ENCODE measurements around the gene OAS2. TPM values are rescaled to one million over a fixed set of nuclear protein-coding genes. Genes with fewer than 3 reads are reported as not detected.

Gene OAS2
- total RNA-seq, 3 donors from 2014 or later (not counting 1 experiment from before 2014, with no cell fraction given) = 29.0 to 56.3 (median 48.2) TPM

- no peaks in the 10 kb centered on the region for H3K27me3 Mint-ChIP-seq (ENCODE audit: low read depth in 2 of 2)
- H3K27ac Mint-ChIP-seq = no peak overlapping the region
- Histone ChIP-seq H3K4me3 (ENCODE audit: low read length) (no peak overlapping the region), H3K36me3 (ENCODE audit: control insufficient read depth, insufficient read depth, low read length) (peaks cover 48% of the 10 kb centered on the region), H3K27ac (ENCODE audit: low read length) (no peak overlapping the region), H3K27me3 (ENCODE audit: control insufficient read depth, insufficient read depth, low read length) (no peaks in the 10 kb centered on the region), H3K9me3 (ENCODE audit: control insufficient read depth, insufficient read depth, low read length) (no peaks in the 10 kb centered on the region), H3K4me1 (ENCODE audit: control insufficient read depth, insufficient read depth, low read length) (no peaks in the 10 kb centered on the region)
- TF ChIP-seq CTCF (IDR thresholded peaks at IDR 0.05) = no peak
- no peak overlapping the region for H3K4me3 Mint-ChIP-seq
- 93% methylated on average over 7 of the region's 7 CpGs for whole genome bisulfite sequencing (ENCODE audit: insufficient coverage)
- intact Hi-C loops (cut with micrococcal nuclease) = no loop called here
- H3K4me1 Mint-ChIP-seq = no peaks in the 10 kb centered on the region
- no peaks in the 10 kb centered on the region for H3K9me3 Mint-ChIP-seq
- DNase-seq (no peak), ATAC-seq (no peak)
- peaks cover 9% of the 10 kb centered on the region for H3K36me3 Mint-ChIP-seq
Observed at GRCh38 chr12:112967858-112968257, 10.5 kb upstream of the OAS2 start.

- 90% methylated on average over 8 of the region's 8 CpGs for WGBS (ENCODE audit: insufficient coverage)
- H3K4me3 ChIP-seq (ENCODE audit: low read length) = no peak overlapping the region
- Mint-ChIP-seq H3K4me3 (no peak overlapping the region), H3K27me3 (ENCODE audit: low read depth in 2 of 2) (no peaks in the 10 kb centered on the region), H3K4me1 (no peaks in the 10 kb centered on the region), H3K9me3 (no peaks in the 10 kb centered on the region), H3K36me3 (peaks cover 9% of the 10 kb centered on the region), H3K27ac (no peak overlapping the region)
- no peak overlapping the region for H3K27ac ChIP-seq (ENCODE audit: low read length)
- H3K36me3 ChIP-seq (ENCODE audit: control insufficient read depth, insufficient read depth, low read length) = peaks cover 31% of the 10 kb centered on the region
- ATAC-seq = no peak
- no peak for TF ChIP-seq CTCF (IDR thresholded peaks at IDR 0.05)
- no peaks in the 10 kb centered on the region for H3K9me3 ChIP-seq (ENCODE audit: control insufficient read depth, insufficient read depth, low read length)
- intact Hi-C loops (cut with micrococcal nuclease) = no loop called here
- H3K27me3 ChIP-seq (ENCODE audit: control insufficient read depth, insufficient read depth, low read length) = no peaks in the 10 kb centered on the region
- no peak for DNase-seq
- no peaks in the 10 kb centered on the region for H3K4me1 ChIP-seq (ENCODE audit: control insufficient read depth, insufficient read depth, low read length)
Observed at GRCh38 chr12:112969547-112970306, 8.6 kb upstream of the OAS2 start.

- TF ChIP-seq CTCF (IDR thresholded peaks at IDR 0.05) = no peak
- Mint-ChIP-seq H3K27me3 (ENCODE audit: low read depth in 2 of 2) (no peaks in the 10 kb centered on the region), H3K4me1 (no peaks in the 10 kb centered on the region), H3K9me3 (no peaks in the 10 kb centered on the region), H3K36me3 (peaks cover 9% of the 10 kb centered on the region), H3K4me3 (no peak overlapping the region), H3K27ac (no peak overlapping the region)
- no peak overlapping the region for H3K4me3 ChIP-seq (ENCODE audit: low read length)
- no peak for ATAC-seq
- WGBS (ENCODE audit: insufficient coverage) = 92% methylated on average over 2 of the region's 2 CpGs
- H3K36me3 ChIP-seq (ENCODE audit: control insufficient read depth, insufficient read depth, low read length) = peaks cover 25% of the 10 kb centered on the region
- no peak overlapping the region for H3K27ac ChIP-seq (ENCODE audit: low read length)
- no peaks in the 10 kb centered on the region for H3K27me3 ChIP-seq (ENCODE audit: control insufficient read depth, insufficient read depth, low read length)
- no peaks in the 10 kb centered on the region for H3K4me1 ChIP-seq (ENCODE audit: control insufficient read depth, insufficient read depth, low read length)
- H3K9me3 ChIP-seq (ENCODE audit: control insufficient read depth, insufficient read depth, low read length) = no peaks in the 10 kb centered on the region
- intact Hi-C loops (cut with micrococcal nuclease) = no loop called here
- DNase-seq = no peak
Observed at GRCh38 chr12:112970391-112970790, 7.9 kb upstream of the OAS2 start.

GRCh38 chr12:112971248-112971647, 7.1 kb upstream of the OAS2 start:
- Mint-ChIP-seq H3K9me3 (no peaks in the 10 kb centered on the region), H3K27ac (no peak overlapping the region), H3K4me3 (no peak overlapping the region), H3K27me3 (ENCODE audit: low read depth in 2 of 2) (no peaks in the 10 kb centered on the region), H3K4me1 (no peaks in the 10 kb centered on the region), H3K36me3 (peaks cover 7% of the 10 kb centered on the region)
- Histone ChIP-seq H3K4me1 (ENCODE audit: control insufficient read depth, insufficient read depth, low read length) (no peaks in the 10 kb centered on the region), H3K9me3 (ENCODE audit: control insufficient read depth, insufficient read depth, low read length) (no peaks in the 10 kb centered on the region), H3K27me3 (ENCODE audit: control insufficient read depth, insufficient read depth, low read length) (no peaks in the 10 kb centered on the region), H3K27ac (ENCODE audit: low read length) (no peak overlapping the region), H3K4me3 (ENCODE audit: low read length) (no peak overlapping the region), H3K36me3 (ENCODE audit: control insufficient read depth, insufficient read depth, low read length) (peaks cover 18% of the 10 kb centered on the region)
- 69% methylated on average over 5 of the region's 5 CpGs for WGBS (ENCODE audit: insufficient coverage)
- intact Hi-C loops (cut with micrococcal nuclease) = no loop called here
- no peak for TF ChIP-seq CTCF (IDR thresholded peaks at IDR 0.05)
- ATAC-seq (no peak), DNase-seq (no peak)
